Osteoblast (primary cell): ENCODE data around the gene ERO1A. TPM values are rescaled to one million over a fixed set of nuclear protein-coding genes. Genes with fewer than 3 reads are reported as not detected.

Experiments used
- DNase-seq: peaks from one replicate; pipeline ENCODE4 v3.0.0; 2011; ENCODE audit warnings: low spot score, mixed read lengths; ENCODE audit not compliant: insufficient read length; ENCODE audit errors: missing footprints
- H2AFZ ChIP-seq: 2 replicates; pipeline ENCODE4 v1.6.0; 2011; ENCODE audit warnings: mild to moderate bottlenecking, low read length
- H3K27ac ChIP-seq: 2 replicates; pipeline ENCODE4 v1.5.1; 2011; ENCODE audit warnings: mild to moderate bottlenecking, low read depth, low read length, moderate library complexity
- H3K27me3 ChIP-seq: 2 replicates; pipeline ENCODE4 v1.6.0; 2012; ENCODE audit warnings: mild to moderate bottlenecking, control low read depth, inconsistent platforms, low read length, moderate library complexity; ENCODE audit not compliant: insufficient read depth
- H3K36me3 ChIP-seq: 2 replicates; pipeline ENCODE4 v1.5.1; 2011; ENCODE audit warnings: mild to moderate bottlenecking, low read length, control low read depth, moderate library complexity; ENCODE audit not compliant: insufficient read depth
- H3K4me1 ChIP-seq: 2 replicates; pipeline ENCODE4 v1.5.1; 2011; ENCODE audit warnings: mild to moderate bottlenecking, low read length, control low read depth, moderate library complexity; ENCODE audit not compliant: insufficient read depth
- H3K4me2 ChIP-seq: 2 replicates; pipeline ENCODE4 v1.6.0; 2011; ENCODE audit warnings: mild to moderate bottlenecking, low read length; ENCODE audit not compliant: insufficient read depth
- H3K4me3 ChIP-seq: fragments of 200-600 bp; sonication (generic); 3 replicates; pipeline ENCODE4 v1.5.1; 2012; ENCODE audit warnings: mild to moderate bottlenecking, low read length, inconsistent platforms; ENCODE audit not compliant: insufficient read depth
- H3K79me2 ChIP-seq: 2 replicates; pipeline ENCODE4 v1.6.0; 2012; ENCODE audit warnings: mild to moderate bottlenecking, low read length, control low read depth, inconsistent platforms; ENCODE audit not compliant: insufficient read depth
- H3K9me3 ChIP-seq: 2 replicates; pipeline ENCODE4 v1.5.1; 2011; ENCODE audit warnings: low read depth, low read length, control low read depth
- H4K20me1 ChIP-seq: 2 replicates; pipeline ENCODE4 v1.6.0; 2012; ENCODE audit warnings: mild to moderate bottlenecking, low read length, control low read depth; ENCODE audit not compliant: insufficient read depth
- CTCF ChIP-seq: IDR thresholded peaks from 2 replicates; pipeline ENCODE4 v1.5.1; 2011; ENCODE audit warnings: mild to moderate bottlenecking, low read depth, low read length, moderate library complexity; ENCODE audit errors: extremely low read depth
- total RNA-seq: library from RNA; depleted of rRNA; stranded (reverse); fragments of >200 nt; gene quantifications from 2 replicates; pipeline ENCODE4 v1.2.3, GENCODE V29; 2012

Gene ERO1A
- total RNA-seq, 1 donor: 56.8 TPM

GRCh38 chr14:52700701-52701172 is 5.4 kb upstream of the ERO1A start:
- Histone ChIP-seq H3K27ac (no peak overlapping the region), H3K79me2 (no peaks in the 10 kb centered on the region), H2AFZ (no peak overlapping the region), H3K4me1 (peaks cover 14% of the 10 kb centered on the region), H4K20me1 (no peaks in the 10 kb centered on the region), H3K27me3 (no peaks in the 10 kb centered on the region), H3K36me3 (no peaks in the 10 kb centered on the region), H3K9me3 (no peaks in the 10 kb centered on the region), H3K4me3 (no peak overlapping the region), H3K4me2 (no peak overlapping the region)
- no peak for DNase-seq
- TF ChIP-seq CTCF: no peak

- Histone ChIP-seq H3K4me2 (peak overlapping the region; percentile 99), H2AFZ (peak overlapping the region; percentile 93), H3K4me3 (peak overlapping the region; percentile 98), H3K4me1 (peaks cover 8% of the 10 kb centered on the region), H3K79me2 (peaks cover 54% of the 10 kb centered on the region), H3K9me3 (no peaks in the 10 kb centered on the region), H4K20me1 (peaks cover 8% of the 10 kb centered on the region), H3K36me3 (no peaks in the 10 kb centered on the region), H3K27ac (peak overlapping the region; percentile 83), H3K27me3 (no peaks in the 10 kb centered on the region)
- TF ChIP-seq CTCF: no peak
- peak; percentile 75 for DNase-seq
Observed at GRCh38 chr14:52694761-52695480, 437 bp downstream of the ERO1A start.

- Histone ChIP-seq H4K20me1 (peaks cover 8% of the 10 kb centered on the region), H3K9me3 (no peaks in the 10 kb centered on the region), H3K27ac (no peak overlapping the region), H2AFZ (no peak overlapping the region), H3K36me3 (no peaks in the 10 kb centered on the region), H3K4me2 (no peak overlapping the region), H3K27me3 (no peaks in the 10 kb centered on the region), H3K79me2 (peaks cover 68% of the 10 kb centered on the region), H3K4me1 (peaks cover 8% of the 10 kb centered on the region), H3K4me3 (no peak overlapping the region)
- TF ChIP-seq CTCF: no peak
- DNase-seq: no peak
Observed at GRCh38 chr14:52693532-52693931, 1.8 kb downstream of the ERO1A start.

GRCh38 chr14:52693036-52693435 is 2.3 kb downstream of the ERO1A start:
- H4K20me1 ChIP-seq: peaks cover 8% of the 10 kb centered on the region
- H3K79me2 ChIP-seq: peaks cover 73% of the 10 kb centered on the region
- no peak overlapping the region for H3K27ac ChIP-seq
- H3K4me2 ChIP-seq: no peak overlapping the region
- no peaks in the 10 kb centered on the region for H3K36me3 ChIP-seq
- no peaks in the 10 kb centered on the region for H3K9me3 ChIP-seq
- no peaks in the 10 kb centered on the region for H3K27me3 ChIP-seq
- no peak for TF ChIP-seq CTCF
- no peak overlapping the region for H3K4me3 ChIP-seq
- peaks cover 8% of the 10 kb centered on the region for H3K4me1 ChIP-seq
- no peak for DNase-seq
- H2AFZ ChIP-seq: no peak overlapping the region
